Measurements from ENCODE around the gene TSPAN32.

The TSPAN32 gene

GRCh38 chr11:2272946-2273280 is 28.9 kb upstream of the TSPAN32 start:
- no peak for TF ChIP-seq CTCF (IDR thresholded peaks at IDR 0.05)

GRCh38 chr11:2273311-2273710 is 28.5 kb upstream of the TSPAN32 start:
- TF ChIP-seq CTCF (IDR thresholded peaks at IDR 0.05) = no peak

- TF ChIP-seq CTCF (IDR thresholded peaks at IDR 0.05) = no peak
These were observed 28.0 kb upstream of the TSPAN32 start for GRCh38 chr11:2273771-2274170.

- no peak for TF ChIP-seq CTCF (IDR thresholded peaks at IDR 0.05)
These were observed 26.2 kb upstream of the TSPAN32 start for GRCh38 chr11:2275334-2276279.

- TF ChIP-seq CTCF (IDR thresholded peaks at IDR 0.05) = no peak
These were observed 25.4 kb upstream of the TSPAN32 start for GRCh38 chr11:2276280-2277007.

- no peak for TF ChIP-seq CTCF (IDR thresholded peaks at IDR 0.05)
These were observed 24.8 kb upstream of the TSPAN32 start for GRCh38 chr11:2277008-2277346.

- TF ChIP-seq CTCF (IDR thresholded peaks at IDR 0.05) = no peak
These were observed 23.8 kb upstream of the TSPAN32 start for GRCh38 chr11:2277933-2278523.
